Kidney (tissue), 22 donors: ENCODE measurements around the gene BEX4. TPM values are rescaled to one million over a fixed set of nuclear protein-coding genes. Genes with fewer than 3 reads are reported as not detected.
"Not testable (repeated sequence)": the region's sequence is repeated elsewhere in the genome, so short reads cannot be mapped to it uniquely, and the experiment has no call there.

Experiments
- DNase-seq, 5 donors: peaks; one replicate each; pipeline ENCODE4 v3.0.0-alpha.2; 2013 to 2020
- FAIRE-seq: peaks from 2 replicates; lab custom pipeline; 2012; peaks lifted over from hg19 to GRCh38; lab: Jason Lieb, UNC
- H3K27ac ChIP-seq, 2 donors: one replicate each; pipeline ENCODE4 v1.7.0; 2013; ENCODE audit warnings: low read depth in 2 of 2, low read length in 2 of 2, inconsistent platforms in 1 of 2
- H3K27me3 ChIP-seq: one replicate; pipeline ENCODE4 v1.7.1; 2013; ENCODE audit warnings: low read length, inconsistent platforms; ENCODE audit not compliant: control insufficient read depth, insufficient read depth
- H3K36me3 ChIP-seq, 3 donors: one replicate each; pipeline versions ENCODE4 v1.7.0 to v1.7.1; 2013; ENCODE audit warnings: low read length in 3 of 3, control low read depth in 1 of 3, inconsistent platforms in 1 of 3; ENCODE audit not compliant: insufficient read depth in 3 of 3, control insufficient read depth in 2 of 3
- H3K4me1 ChIP-seq, 3 donors: one replicate each; pipeline versions ENCODE4 v1.7.0 to v1.7.1; 2013; ENCODE audit warnings: low read length in 3 of 3, inconsistent platforms in 1 of 3, low read depth in 1 of 3; ENCODE audit not compliant: control insufficient read depth in 2 of 3, insufficient read depth in 2 of 3
- H3K4me3 ChIP-seq, 3 donors: one replicate each; pipeline versions ENCODE4 v1.7.0 to v1.8.1; 2013; ENCODE audit warnings: low read length in 3 of 3, control low read depth in 1 of 3, inconsistent platforms in 1 of 3
- H3K9ac ChIP-seq, 3 donors: one replicate each; pipeline versions ENCODE4 v1.7.0 to v1.7.1; 2013; ENCODE audit warnings: low read length in 3 of 3, control low read depth in 1 of 3, inconsistent platforms in 1 of 3
- H3K9me3 ChIP-seq, 3 donors: one replicate each; pipeline versions ENCODE4 v1.7.0 to v1.7.1; 2013; ENCODE audit warnings: low read length in 3 of 3, control low read depth in 1 of 3, inconsistent platforms in 1 of 3; ENCODE audit not compliant: control insufficient read depth in 2 of 3, insufficient read depth in 1 of 3
- intact Hi-C: fragments of 100-400 bp; cut with DNase I; formaldehyde crosslinking; loops from one replicate; pipeline ENCODE4 v1.11.1; 2022
- long read RNA-seq, 10 donors: library from polyadenylated mRNA in 1 of 10; unstranded in 1 of 10; transcript quantifications; one replicate each; pipeline ENCODE4 v2.0.0 and lab custom pipeline, GENCODE V29; 2021 to 2026
- polyA plus RNA-seq: library from polyadenylated mRNA; stranded (reverse); fragments of 350-450 nt; fragmentation: Illumina TruSeq; extraction: RNeasy Lipid Tissue Mini Kit (QIAGEN cat#74804); gene quantifications from one replicate; pipeline ENCODE4 v1.2.3, GENCODE V29; 2014; ENCODE audit warnings: low read depth, low replicate concordance; ENCODE audit not compliant: insufficient read depth
- total RNA-seq: library from RNA; stranded (reverse); fragmentation: NEBNext Ultra II Directional; extraction: Animal tissue kit (Norgen Biotek cat#: 25700); gene quantifications from one replicate; pipeline ENCODE4 v1.2.1, GENCODE V29; 2021
- TF ChIP-seq, protein P1 (sequence below): IDR thresholded peaks from 3 replicates; pipeline ENCODE4 v1.5.1; 2012; ENCODE audit warnings: mild to moderate bottlenecking, moderate library complexity, borderline replicate concordance; ENCODE audit not compliant: insufficient read depth; ENCODE audit errors: extremely low read depth
- donor health status: control.
- donor health status: control.
- donor health status: control.
- donor health status: control.
- donor health status: control.
- donor health status: DM: yes; HTN: yes; CAD: no.
- donor health status: Normal renal cell carcinoma (clear cell type).

The BEX4 gene
- total RNA-seq (52.6 TPM), polyA plus RNA-seq (135 TPM)
- long read RNA-seq, donor 1, transcript BEX4-202 (3 exons, 1,328 nt) = major isoform, 58 of 68 reads
- long read RNA-seq, donor 1, partial matches to known transcripts = 6 of 68 reads
- long read RNA-seq, donor 1, other reads (novel, unspliced or antisense) = 0 of 68 reads
- long read RNA-seq, donor 2, transcript BEX4-202 (3 exons, 1,328 nt) = major isoform, 70 of 176 reads
- long read RNA-seq, donor 2, partial matches to known transcripts = 15 of 176 reads
- long read RNA-seq, donor 2, other reads (novel, unspliced or antisense) = 87 of 176 reads
- long read RNA-seq, donor 3, transcript BEX4-202 (3 exons, 1,328 nt) = major isoform, 96 of 109 reads
- long read RNA-seq, donor 3, transcript BEX4-201 (2 exons, 1,066 nt) = minor isoform, 7 of 109 reads
- long read RNA-seq, donor 3, partial matches to known transcripts = 0 of 109 reads
- long read RNA-seq, donor 3, other reads (novel, unspliced or antisense) = 6 of 109 reads
- long read RNA-seq, donor 4, transcript BEX4-202 (3 exons, 1,328 nt) = major isoform, 60 of 167 reads
- long read RNA-seq, donor 4, transcript BEX4-201 (2 exons, 1,066 nt) = minor isoform, 6 of 167 reads
- long read RNA-seq, donor 4, partial matches to known transcripts = 91 of 167 reads
- long read RNA-seq, donor 4, other reads (novel, unspliced or antisense) = 10 of 167 reads
- long read RNA-seq, donor 5, partial matches to known transcripts = 0 of 1 reads
- long read RNA-seq, donor 5, other reads (novel, unspliced or antisense) = 0 of 1 reads
- long read RNA-seq, donor 6, transcript BEX4-202 (3 exons, 1,328 nt) = major isoform, 136 of 158 reads
- long read RNA-seq, donor 6, transcript BEX4-201 (2 exons, 1,066 nt) = minor isoform, 5 of 158 reads
- long read RNA-seq, donor 6, partial matches to known transcripts = 8 of 158 reads
- long read RNA-seq, donor 6, other reads (novel, unspliced or antisense) = 9 of 158 reads
- long read RNA-seq, donor 7, transcript BEX4-202 (3 exons, 1,328 nt) = major isoform, 47 of 96 reads
- long read RNA-seq, donor 7, partial matches to known transcripts = 1 of 96 reads
- long read RNA-seq, donor 7, other reads (novel, unspliced or antisense) = 46 of 96 reads
- long read RNA-seq, donor 8, transcript BEX4-202 (3 exons, 1,328 nt) = major isoform, 54 of 159 reads
- long read RNA-seq, donor 8, partial matches to known transcripts = 11 of 159 reads
- long read RNA-seq, donor 8, other reads (novel, unspliced or antisense) = 92 of 159 reads
- long read RNA-seq, donor 9, transcript BEX4-202 (3 exons, 1,328 nt) = major isoform, 29 of 115 reads
- long read RNA-seq, donor 9, partial matches to known transcripts = 78 of 115 reads
- long read RNA-seq, donor 9, other reads (novel, unspliced or antisense) = 5 of 115 reads
- long read RNA-seq, donor 10, transcript BEX4-202 (3 exons, 1,328 nt) = major isoform, 68 of 208 reads
- long read RNA-seq, donor 10, partial matches to known transcripts = 8 of 208 reads
- long read RNA-seq, donor 10, other reads (novel, unspliced or antisense) = 131 of 208 reads

DNA sequence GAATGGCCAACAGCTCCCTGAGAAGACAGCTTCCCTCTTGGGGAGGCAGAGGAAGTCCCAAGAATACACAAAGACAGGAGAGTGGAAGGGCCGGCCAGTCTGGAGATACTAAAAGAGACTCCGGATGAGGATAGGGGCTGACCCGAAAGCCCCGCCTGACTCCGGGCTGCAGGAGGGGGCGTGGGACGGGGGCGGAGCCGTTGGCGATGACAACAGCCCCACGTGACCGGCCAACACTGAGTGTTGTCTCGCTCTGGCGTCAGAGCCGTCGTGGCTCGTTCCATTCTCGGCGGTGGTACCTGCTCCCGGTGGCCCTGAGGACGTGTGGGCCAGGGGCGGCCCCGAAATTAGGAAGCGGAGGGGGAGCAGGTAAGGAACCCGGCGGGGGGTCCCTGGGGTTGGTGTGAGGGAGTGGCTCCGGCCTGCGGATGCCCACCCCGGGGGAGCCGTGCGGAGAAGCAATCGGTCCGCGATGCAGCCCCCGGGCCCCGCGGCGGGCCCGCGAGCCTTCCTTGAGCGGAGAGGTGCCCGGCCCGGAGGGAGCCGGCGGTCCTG lies at the start of gene BEX4:
TSS of gene BEX4 (plus strand) at position 239 of the 555 bp plus-strand sequence. CDS start 1,046 bp downstream, outside the sequence.
- DNase-seq = peak; percentile 87 to 95 (median 91)

GRCh38 chrX:103170216-103170615 lies 44.7 kb upstream of the BEX4 start:
- intact Hi-C loops = loop anchor here (10.0 kb wide), 1 partner anchor 215 kb away; no protein-coding TSS in a partner anchor
- Histone ChIP-seq H3K27ac (no peak overlapping the region), H3K36me3 (no peaks in the 10 kb centered on the region), H3K4me1 (no peaks in the 10 kb centered on the region), H3K27me3 (no peaks in the 10 kb centered on the region), H3K9ac (no peak overlapping the region), H3K9me3 (no peaks in the 10 kb centered on the region), H3K4me3 (no peak overlapping the region)
- FAIRE-seq = no peak
- TF ChIP-seq, protein P1, sequence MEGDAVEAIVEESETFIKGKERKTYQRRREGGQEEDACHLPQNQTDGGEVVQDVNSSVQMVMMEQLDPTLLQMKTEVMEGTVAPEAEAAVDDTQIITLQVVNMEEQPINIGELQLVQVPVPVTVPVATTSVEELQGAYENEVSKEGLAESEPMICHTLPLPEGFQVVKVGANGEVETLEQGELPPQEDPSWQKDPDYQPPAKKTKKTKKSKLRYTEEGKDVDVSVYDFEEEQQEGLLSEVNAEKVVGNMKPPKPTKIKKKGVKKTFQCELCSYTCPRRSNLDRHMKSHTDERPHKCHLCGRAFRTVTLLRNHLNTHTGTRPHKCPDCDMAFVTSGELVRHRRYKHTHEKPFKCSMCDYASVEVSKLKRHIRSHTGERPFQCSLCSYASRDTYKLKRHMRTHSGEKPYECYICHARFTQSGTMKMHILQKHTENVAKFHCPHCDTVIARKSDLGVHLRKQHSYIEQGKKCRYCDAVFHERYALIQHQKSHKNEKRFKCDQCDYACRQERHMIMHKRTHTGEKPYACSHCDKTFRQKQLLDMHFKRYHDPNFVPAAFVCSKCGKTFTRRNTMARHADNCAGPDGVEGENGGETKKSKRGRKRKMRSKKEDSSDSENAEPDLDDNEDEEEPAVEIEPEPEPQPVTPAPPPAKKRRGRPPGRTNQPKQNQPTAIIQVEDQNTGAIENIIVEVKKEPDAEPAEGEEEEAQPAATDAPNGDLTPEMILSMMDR = no peak
- DNase-seq = no peak

More for the DNA sequence above, at the start of gene BEX4:
- TF ChIP-seq, protein P1 = no peak
- no peaks in the 10 kb centered on the region for H3K27me3 ChIP-seq
- FAIRE-seq = no peak
- H3K9ac ChIP-seq = peak within 1 kb of the TSS; percentile 32 to 69 (median 60)
- H3K27ac ChIP-seq = peak within 1 kb of the TSS; percentile 84 to 88
- peak within 1 kb of the TSS; percentile 60 to 72 (median 60) for H3K4me3 ChIP-seq
- no peaks in the 10 kb centered on the region for H3K4me1 ChIP-seq
- no peaks in the 10 kb centered on the region for H3K9me3 ChIP-seq
- intact Hi-C loops = no loop called here
- peaks cover 0 to 4% (median 0%) of the 10 kb centered on the region in 3 donors for H3K36me3 ChIP-seq

- intact Hi-C loops = loop anchor here (10.0 kb wide), 1 partner anchor 217 kb away; no protein-coding TSS in a partner anchor
- Histone ChIP-seq H3K27me3 (no peaks in the 10 kb centered on the region), H3K4me1 (peaks cover 0 to 2% (median 0%) of the 10 kb centered on the region in 3 donors), H3K4me3 (no peak overlapping the region), H3K36me3 (no peaks in the 10 kb centered on the region), H3K9ac (no peak overlapping the region), H3K27ac (no peak overlapping the region), H3K9me3 (no peaks in the 10 kb centered on the region)
- DNase-seq (no peak), FAIRE-seq (no peak)
- TF ChIP-seq, protein P1 = no peak
These were observed 43.6 kb upstream of the BEX4 start for GRCh38 chrX:103171353-103171752.

DNA sequence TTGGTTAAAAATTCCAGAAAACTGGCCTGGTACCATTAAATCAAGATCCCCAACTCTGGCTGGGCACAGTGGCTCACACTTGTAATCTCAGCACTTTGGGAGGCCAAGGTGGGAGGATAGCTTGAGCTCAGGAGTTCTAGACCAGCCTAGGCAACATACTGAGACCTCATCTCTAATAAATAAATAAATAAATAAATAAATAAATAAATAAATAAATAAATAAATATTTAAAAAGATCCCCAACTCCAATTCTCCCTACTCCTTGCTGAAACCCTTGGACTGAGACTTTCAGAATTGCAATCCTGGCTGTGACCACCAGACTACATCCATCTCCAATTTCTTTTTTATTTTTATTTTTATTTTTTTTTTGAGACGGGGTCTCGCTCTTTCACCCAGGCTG lies 39.7 kb upstream of the BEX4 start:
- H3K4me3 ChIP-seq, DNase-seq, H3K4me1 ChIP-seq, H3K9me3 ChIP-seq, H3K9ac ChIP-seq, H3K27me3 ChIP-seq, H3K36me3 ChIP-seq, FAIRE-seq, H3K27ac ChIP-seq: not testable (repeated sequence)
- intact Hi-C loops = loop anchor here (10.0 kb wide), 1 partner anchor 220 kb away; no protein-coding TSS in a partner anchor
